Mammary epithelial cell (primary cell): ENCODE measurements around the gene TRIO.

ENCODE experiments used
- CTCF ChIP-seq, 2 donors: IDR thresholded peaks in 1 of 2; conservative IDR thresholded peaks in 1 of 2; 2 replicates each; pipeline ENCODE4 v1.5.1; 2011 to 2012; ENCODE audit warnings: inconsistent platforms in 2 of 2, low read length in 2 of 2, mild to moderate bottlenecking in 2 of 2, control low read depth in 1 of 2, low read depth in 1 of 2; ENCODE audit not compliant: insufficient read depth in 1 of 2; ENCODE audit errors: extremely low read depth in 1 of 2
- EZH2 ChIP-seq: IDR thresholded peaks from 2 replicates; pipeline ENCODE4 v1.6.1; 2012; ENCODE audit warnings: low read length, inconsistent platforms, borderline replicate concordance

DNA sequence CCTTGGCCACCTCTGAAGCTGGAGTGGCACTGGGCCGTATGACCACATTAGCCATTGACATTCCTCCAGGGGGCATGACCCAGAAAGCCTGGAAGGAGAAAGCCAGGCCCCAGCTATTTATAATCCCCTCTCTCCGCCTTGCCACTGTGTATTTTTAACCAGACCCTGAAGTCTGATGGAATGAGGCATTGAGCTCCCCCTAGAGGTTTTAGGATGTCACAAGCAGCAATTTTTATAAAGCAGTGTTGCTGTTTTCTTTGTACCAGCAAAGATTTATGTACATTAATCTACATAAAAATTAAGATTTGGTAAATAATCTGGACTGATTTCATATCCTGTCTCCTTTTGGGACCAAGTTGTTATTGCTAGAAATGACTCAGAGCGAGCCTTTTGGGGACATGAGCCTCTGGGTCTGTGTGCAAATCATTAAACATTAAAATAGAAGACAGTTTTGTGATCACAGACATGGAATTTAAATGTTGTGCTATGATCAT, 127.1 kb downstream of the TRIO start:
- peak; percentile 75 to 84 for TF ChIP-seq CTCF (conservative IDR thresholded peaks at IDR 0.05 in 1 of 2, IDR thresholded peaks at IDR 0.05 in 1 of 2; ENCODE audit: extremely low read depth in 1 of 2, insufficient read depth in 1 of 2, low read depth in 1 of 2, low read length in 2 of 2)
- TF ChIP-seq EZH2 = no peak
